ENCODE measurements around the gene FAM83D.
"Not testable (repeated sequence)": the region's sequence is repeated elsewhere in the genome, so short reads cannot be mapped to it uniquely, and the experiment has no call there.

The FAM83D gene

DNA sequence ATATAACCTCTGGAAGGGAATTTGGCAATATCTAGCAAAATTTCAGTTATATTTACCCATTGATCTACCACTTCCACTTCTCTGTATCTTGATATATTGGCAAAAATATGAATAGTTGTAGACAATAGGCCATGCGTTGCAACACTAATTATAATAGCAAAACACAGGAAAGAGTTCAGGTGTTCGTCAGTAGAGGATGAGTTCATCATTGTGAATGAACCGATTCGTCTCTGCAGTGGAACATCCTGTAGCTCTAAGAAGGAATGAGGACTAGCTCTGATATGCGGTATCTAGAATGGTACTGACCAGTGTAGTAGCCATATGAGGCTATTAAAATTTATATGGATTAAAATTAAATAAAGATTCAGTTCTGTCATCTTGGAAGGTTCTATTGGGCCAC lies 8.3 kb downstream of the FAM83D start:
- DNase-seq (ENCODE audit: low spot score), result no peak

DNA sequence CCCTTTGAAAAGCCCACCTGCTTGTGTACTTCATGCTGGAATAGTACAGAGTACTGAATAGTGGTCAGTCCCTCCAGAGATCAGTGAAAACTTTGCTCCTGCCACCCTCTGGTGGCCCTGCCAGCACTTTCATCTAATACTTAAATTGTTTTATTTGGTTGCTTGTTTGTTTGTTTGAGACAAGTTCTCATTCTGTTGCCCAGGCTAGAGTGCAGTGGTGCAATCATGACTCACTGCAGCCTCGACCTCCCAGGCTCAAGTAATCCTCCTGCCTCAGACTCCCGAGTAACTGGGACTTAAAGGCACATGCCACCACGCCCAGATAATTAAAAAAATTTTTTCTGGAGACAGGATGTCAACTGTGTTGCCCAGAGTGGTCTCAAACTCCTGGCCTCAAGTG lies 9.1 kb downstream of the FAM83D start:
- DNase-seq (ENCODE audit: low spot score), result no peak

DNA sequence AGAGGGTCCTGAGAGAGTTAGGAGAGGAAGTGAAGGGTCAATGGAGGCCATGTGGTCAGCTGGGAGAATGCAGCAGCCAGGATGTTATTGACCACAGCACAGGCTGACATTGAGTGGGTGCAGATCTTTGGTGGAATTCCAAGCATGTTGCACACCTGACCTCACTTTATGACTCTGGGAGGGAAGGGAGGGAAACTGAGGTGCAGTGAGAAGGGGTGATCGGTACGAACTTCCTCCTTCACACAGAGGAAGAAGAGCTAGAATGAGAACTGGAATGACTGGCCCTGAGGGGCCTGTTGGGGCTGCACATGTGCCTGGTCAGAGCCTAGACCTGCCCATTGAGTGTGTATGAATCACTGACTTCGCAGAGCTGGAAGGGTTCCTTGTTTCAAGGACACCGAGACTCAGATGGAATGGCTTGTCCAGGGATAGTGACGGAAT lies 9.8 kb downstream of the FAM83D start:
- no peak for DNase-seq (ENCODE audit: low spot score)

DNA sequence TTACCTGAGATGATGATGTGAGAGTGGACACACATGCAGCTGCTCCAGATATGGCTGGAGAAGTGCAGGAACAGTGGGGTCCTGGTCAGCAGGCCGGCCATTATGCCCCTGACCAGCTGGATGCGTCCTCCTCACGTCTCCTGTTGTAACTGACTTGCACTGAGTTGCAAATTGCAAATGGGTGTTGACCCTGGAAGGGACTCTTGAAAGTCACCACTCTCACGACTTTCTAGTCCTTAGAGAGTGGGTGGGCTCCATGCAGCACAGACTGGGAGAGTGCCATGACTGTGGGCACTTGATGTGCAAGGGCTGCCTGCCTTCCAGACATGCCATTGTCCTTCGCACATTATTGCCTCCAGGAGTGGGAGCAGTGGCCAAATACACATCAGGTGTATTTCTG lies 10.8 kb downstream of the FAM83D start:
- no peak for DNase-seq (ENCODE audit: low spot score)

DNA sequence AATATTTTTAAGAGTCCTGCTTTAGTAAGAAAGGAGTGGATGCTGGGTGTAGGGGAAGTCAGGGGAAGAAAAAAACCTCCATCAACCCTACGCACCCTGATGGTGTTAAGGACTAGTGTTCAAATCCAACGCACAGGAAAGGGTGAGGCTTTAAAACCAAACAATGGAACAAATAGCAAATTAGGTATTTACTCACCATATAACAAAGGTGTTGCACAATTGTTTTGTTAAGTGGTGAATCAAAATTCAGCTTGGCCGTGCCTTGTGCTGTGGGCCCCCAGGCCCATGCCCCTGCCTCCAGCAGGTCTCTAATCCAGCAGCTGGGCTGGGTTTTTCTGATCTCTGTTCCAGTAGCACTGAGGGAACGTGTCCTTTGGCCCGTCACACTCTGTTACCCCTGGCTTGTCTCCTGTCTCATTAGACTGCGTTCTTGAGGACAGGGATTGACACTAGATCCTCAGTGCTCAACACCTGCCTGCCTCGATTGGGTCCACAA lies 11.8 kb downstream of the FAM83D start:
- no peak for DNase-seq (ENCODE audit: low spot score)

DNA sequence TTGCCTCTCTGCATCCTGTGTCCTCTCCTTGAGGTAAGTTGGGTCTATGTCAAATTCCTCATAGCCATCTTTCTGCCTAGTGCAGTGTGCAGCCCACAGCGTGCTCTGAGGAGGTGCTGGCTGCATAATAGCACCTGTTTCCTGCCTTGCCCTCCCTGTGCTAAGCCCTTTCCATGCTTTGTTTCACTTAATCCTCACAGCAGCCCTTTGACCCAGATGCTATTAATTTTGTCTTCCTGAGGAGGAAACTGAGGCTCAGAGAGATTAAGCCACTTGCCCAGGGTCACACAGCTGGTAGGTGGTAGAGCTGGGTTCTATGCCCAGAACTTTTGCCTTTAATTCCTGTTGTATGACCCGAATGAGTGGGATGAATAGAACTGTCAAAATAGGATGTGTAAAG lies 13.5 kb downstream of the FAM83D start:
- DNase-seq (ENCODE audit: low spot score), result no peak

DNA sequence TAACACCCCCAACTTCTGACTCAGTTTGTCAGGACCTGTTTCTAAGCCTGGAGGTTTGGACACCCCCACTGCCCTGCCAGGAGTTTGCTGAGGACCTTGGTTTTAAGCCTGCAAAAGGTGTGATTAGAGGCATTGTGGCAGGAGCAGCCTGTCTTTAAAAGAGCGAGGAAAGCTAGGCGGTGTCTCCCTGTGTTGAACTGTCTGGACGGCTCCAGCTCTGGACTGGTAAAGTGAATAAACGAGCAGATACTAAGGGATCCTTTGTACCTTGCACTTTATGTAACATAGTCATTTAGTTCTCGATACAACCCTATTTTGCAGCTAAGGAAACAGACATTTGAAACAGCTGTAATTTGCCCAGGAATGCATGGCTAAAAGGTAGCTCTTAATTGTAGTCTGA lies 14.4 kb downstream of the FAM83D start:
- no peak for DNase-seq (ENCODE audit: low spot score)

DNA sequence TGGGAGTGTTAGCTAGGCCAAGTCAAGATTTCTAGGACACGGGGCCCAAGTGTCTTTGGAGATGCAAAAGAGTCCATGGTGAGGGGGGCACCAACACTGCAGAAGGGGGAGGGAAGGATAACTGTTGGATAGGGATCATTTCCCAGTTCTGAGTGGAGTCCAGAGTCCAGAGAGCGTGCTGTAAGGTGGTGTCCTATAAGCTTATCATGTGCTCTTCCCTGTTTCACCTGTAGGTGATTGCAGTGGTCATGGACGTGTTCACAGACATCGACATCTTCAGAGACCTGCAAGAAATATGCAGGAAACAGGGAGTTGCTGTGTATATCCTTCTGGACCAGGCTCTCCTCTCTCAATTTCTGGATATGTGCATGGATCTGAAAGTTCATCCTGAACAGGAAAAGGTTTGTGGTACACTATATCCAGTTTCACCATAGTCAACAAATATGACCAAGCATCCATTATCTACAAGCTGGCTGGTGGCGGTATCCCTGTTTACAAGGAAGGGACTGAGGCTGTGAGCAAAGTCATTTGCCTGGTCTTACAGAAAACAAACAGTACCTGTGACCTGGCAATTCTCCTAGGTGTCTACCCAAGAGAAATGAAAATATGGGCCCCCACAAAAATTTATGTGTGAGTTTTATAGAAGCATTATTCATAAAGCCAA lies 15.6 kb downstream of the FAM83D start:
- no peak for DNase-seq (ENCODE audit: low spot score)

DNA sequence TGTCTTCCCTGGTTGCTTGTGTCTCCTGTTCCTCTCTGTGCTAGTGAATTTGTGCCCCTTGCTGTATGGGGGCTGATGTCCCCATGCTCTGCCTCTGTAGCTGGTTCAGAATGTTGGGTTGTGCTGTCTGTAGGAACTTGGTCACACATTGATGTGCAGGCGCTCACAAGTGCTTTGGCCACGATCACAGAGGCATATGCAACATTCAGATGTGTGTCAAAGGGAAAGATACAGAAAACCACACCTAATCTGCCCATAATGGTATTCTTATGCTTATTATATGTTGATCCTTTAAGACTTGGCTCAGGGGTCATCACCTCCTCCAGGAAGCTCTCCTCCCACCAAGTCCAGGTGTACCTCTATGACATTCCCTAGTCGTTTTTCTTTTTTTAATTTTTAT lies 18.8 kb downstream of the FAM83D start:
- DNase-seq (ENCODE audit: low spot score), result no peak

DNA sequence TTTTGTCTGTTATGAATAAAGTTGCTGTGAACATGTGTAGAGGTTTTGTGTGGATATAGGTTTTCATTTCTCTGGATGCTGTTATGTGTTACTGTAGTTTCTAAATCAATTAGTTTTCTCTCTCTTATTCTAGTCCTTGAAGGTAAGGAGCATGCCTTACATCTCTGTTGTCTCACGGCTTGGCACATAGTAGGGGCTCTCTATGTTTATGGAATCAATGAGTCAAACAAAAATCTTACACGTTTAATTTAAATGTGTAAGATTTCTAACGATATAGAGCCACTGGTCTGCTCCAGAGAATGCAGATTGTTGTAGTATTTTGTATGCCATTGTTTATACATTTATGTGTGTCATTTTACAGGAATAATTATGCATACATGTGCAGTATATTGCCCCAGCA lies 20.6 kb downstream of the FAM83D start:
- no peak for DNase-seq (ENCODE audit: low spot score)

DNA sequence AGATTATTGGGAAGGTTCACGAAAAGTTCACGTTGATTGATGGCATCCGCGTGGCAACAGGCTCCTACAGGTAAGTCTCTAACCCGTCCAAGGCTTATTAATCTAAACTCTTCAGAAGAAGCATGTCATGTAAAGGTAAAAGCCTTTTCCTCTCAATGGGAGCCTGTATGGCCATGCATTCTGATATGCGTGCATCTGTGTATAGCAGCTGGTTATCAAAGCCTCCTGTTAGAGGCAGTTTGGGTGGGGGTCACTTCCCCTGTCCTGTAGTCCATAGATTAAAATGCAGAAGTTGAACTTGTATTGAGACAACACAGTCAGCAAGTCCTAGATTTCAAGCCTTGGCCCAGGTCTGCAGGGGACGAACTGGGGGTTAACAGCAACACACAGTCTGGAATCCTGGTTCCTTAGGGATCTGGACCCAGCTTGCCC lies 21.7 kb downstream of the FAM83D start:
- no peak for DNase-seq (ENCODE audit: low spot score)

DNA sequence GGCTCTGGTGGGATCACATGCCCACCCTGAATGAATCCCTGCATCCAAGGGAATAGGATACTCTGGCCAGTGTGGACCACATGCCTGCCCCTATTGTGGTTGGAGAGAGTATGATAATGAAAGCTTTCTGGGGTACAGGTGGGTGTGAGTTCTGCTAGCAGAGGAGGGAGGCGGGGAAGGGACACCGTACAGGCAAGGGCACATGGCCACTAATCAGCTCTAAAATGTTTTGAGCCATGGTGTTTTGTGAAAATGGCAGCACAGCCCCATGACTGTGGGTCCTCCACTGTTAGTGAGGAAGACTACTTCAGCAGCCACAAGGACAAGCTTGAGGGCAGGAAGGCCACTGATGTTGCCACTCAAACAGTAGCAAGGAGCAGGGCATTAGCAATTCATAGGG lies 24.0 kb downstream of the FAM83D start:
- no peak for DNase-seq (ENCODE audit: low spot score)

DNA sequence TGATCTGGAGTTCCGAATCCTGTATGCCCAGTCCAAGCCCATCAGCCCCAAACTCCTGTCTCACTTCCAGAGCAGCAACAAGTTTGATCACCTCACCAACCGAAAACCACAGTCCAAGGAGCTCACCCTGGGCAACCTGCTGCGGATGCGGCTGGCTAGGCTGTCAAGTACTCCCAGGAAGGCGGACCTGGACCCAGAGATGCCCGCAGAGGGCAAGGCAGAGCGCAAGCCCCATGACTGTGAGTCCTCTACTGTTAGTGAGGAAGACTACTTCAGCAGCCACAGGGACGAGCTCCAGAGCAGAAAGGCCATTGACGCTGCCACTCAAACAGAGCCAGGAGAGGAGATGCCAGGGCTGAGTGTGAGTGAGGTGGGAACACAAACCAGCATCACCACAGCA lies 25.4 kb downstream of the FAM83D start:
- no peak for DNase-seq (ENCODE audit: low spot score)

DNA sequence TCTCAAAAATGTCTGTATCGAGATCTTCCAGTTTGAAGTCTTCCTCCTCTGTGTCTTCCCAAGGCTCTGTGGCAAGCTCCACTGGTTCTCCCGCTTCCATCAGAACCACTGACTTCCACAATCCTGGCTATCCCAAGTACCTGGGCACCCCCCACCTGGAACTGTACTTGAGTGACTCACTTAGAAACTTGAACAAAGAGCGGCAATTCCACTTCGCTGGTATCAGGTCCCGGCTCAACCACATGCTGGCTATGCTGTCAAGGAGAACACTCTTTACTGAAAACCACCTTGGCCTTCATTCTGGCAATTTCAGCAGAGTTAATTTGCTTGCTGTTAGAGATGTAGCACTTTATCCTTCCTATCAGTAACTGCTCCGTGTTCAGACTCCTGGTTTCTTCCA lies 25.9 kb downstream of the FAM83D start:
- DNase-seq (ENCODE audit: low spot score), result no peak

DNA sequence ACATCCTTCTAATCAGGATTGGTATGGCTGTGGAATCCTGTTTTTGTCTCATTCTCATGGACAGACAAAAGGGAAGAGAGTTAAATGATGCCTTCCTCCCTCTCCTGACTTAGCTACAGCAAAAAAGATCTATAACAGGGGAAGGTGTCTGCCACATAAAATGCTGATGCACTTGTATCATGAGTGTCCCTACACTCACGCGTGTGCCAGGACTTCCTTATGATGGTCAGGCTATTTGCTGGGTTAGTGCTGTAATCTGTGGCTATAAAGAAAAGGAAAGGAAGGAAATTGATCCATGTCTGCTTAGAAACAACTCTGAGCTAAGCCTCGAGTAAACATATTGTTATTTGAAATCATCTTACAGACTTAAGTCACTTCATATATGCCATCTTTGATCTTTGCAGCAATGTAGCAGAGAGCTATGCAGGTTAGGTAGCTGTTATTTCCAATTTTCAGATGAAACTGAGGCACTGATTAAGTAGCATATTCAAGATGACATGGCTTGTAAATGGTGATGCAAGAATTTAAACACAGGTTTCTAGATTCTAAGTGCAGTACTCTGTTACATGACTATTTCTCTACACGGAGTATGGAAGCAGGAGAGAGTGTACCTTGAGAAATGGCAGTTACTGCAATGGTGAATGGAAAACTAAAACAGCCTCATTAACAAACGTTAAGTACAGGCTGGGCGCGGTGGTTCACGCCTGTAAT lies 27.6 kb downstream of the FAM83D start:
- DNase-seq (ENCODE audit: low spot score), result no peak

DNA sequence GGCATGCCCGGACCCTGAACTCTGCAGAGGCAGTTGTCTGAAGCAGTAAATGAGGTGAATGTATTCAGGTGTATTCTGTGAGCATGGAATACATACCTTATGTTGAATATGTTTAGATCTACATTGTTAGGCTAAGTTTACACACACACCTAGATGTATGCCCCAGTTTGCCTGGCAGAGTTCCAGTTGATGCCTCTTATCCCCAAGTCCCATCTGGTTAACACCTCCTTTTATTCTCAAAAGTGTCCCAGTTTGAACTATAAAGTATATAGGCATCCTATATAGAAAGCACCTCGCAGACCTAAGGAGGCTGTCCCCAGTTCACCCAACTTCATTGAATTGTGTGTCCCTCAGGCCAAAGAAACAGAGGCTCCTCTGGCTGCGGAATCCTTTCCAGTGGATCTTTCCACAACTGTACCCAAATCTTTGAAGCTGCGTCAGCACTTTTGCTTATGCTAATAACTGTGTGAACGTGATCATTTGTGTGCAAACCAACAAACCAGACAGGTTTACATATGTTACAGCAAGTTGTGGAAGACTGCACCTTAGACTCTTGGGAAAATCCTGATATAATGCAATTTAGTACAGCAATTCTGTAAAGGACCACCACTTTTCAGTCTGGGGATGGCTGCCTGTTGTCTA lies 31.1 kb downstream of the FAM83D start:
- DNase-seq (ENCODE audit: low spot score), result no peak

DNA sequence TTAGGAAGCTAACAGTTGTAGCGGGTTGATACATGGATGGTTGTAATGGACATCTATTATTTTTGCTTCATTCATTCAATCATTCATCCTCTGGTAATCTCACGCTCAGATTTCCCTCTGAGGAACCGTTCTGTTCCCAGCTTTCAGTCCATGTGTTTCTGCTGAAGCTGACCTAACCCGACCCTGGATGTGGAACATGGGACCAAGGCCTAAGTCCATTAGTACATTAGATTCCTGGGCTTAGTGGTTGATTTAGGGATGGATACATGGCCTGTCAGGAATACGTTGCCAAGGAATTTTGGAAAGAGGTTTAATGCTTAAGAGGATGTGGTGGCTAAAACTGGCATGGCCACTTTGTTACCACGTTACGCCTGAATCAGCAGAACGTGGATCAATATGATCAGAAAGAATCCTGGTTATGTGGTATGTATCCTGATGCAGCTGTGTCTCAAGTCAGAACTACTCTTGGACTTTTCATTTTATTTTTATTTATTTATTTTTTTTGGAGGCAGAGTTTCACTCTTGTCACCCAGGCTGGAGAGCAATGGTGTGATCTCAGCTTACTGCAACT lies 31.8 kb downstream of the FAM83D start:
- DNase-seq (ENCODE audit: low spot score), result no peak

DNA sequence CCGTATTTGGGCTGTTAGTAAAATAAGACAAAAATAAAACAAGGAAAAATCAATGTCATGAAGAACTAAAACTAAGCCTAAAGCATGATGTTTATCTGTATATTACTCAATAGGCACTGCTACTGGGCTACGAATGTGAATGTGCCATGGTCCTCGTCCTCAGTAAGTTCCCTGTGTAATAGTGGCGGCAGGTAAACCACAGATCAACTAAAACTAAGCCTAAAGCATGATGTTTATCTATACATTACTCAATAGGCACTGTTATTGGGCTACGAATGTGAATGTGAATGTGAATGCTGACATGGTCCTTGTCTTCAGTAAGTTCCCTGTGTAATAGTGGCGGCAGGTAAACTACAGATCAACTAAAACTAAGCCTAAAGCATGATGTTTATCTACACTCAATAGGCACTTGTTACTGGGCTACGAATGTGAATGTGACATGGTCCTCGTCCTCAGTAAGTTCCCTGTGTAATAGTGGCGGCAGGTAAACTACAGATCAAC lies 34.0 kb downstream of the FAM83D start:
- not testable (repeated sequence) for DNase-seq (ENCODE audit: low spot score)

DNA sequence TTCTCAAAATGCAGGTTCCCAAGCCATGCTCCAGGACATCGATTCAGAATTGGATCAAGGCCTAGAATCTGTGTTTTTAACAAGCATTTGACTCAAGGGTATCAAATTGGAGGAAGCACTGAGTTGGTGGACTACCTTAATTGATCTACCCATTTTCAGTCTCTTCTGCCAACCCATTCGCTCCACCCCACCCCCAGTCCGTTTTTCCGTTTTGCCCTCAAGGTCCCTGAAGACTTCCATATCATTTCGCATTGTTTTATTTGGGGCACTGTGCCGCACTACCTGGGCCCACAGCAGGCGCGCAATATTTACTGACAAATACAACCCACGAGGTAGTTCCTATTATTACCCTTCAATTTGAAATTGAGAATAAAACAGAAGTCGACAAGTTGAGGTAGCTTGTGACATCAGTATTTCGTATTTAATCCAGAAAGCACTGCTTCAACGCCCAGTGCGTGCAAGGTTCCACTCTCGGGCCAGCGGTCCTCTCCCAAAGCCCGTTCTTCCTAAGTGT lies 35.4 kb downstream of the FAM83D start:
- no peak for DNase-seq (ENCODE audit: low spot score)

DNA sequence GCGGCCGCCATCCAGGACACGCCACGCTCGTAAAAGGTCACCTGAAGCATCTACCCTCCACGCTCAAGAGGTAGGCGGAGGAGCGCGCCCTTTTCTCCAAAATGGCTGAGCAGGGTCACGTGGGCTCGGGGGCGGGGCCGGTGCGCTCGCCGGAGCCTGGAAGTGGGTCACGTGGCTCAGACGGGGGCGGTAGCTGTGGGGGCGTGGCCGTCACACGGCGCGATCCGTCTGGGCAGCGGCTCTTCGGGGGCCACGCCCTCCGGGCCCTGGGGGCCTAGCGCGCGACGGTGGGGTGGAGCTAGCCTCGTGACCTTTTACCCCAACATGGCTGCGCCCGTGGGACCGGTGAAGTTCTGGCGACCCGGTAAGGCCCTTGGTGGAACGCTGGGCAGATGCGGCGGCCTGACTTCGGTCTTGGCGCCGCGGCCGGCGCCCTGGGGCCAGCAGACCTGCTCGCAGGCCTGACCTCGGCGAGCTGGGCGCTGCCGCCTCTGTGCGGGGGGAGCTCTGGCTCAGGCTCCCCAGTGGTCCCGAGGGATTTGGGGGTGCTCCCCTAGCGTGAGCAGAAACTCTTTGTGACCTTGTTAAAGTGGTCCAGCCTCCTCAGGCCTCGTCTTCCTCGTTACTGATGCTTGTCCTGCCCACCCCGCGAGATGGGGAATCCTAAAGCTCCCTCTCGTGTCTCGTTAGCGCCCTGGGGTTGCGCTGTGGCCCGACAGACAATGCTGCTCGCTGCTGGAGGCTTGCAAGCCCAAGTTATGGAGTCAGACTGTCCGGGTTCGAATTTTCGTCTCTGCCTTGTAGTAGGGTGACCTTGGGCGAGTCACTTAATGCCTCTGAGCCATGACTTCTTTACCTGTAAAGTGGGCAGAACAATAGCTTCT lies 36.1 kb downstream of the FAM83D start, which contains the start of gene DHX35:
DHX35 (plus strand) TSS at position 301 of the 884 bp plus-strand sequence; CDS start at position 325, 24 bp downstream.
- peak; percentile 98 for DNase-seq (ENCODE audit: low spot score)

DNA sequence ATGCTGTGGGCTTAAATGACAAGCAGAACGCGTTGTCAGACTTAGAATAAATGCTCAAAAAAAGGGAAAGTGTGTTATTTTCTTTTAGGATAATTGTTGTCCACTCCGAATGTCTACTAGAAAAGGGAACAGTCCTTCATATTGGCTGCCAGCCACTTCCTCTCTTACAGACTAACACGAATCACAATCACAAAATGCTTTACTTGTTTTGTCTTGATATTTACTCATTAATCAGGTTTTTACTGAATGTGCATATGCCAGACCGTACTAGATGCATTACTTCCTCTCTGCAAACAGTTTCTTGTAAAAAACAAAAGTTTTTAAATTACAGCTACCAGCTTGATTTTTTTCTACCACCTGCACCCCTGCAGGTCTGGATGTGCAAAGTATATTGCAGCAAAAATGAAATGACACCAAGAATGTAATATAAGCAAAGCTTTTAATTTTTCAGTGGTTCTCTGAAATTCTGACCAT lies 36.7 kb downstream of the FAM83D start:
- DNase-seq (ENCODE audit: low spot score), result no peak

All from CD4-positive, alpha-beta T cell treated with Interleukin-6 at 100 ng/mL for 8 hours (primary cell).